ENCODE results near the gene SPRY4. TPM values are rescaled to one million over a fixed set of nuclear protein-coding genes. Genes with fewer than 3 reads are reported as not detected.
"Not testable (repeated sequence)": the region's sequence is repeated elsewhere in the genome, so short reads cannot be mapped to it uniquely, and the experiment has no call there.

Gene SPRY4
- total RNA-seq, 2 donors from 2014 or later: 1.1 to 1.4 TPM

- Mint-ChIP-seq H3K4me3 (no peak overlapping the region), H3K36me3 (ENCODE audit: insufficient read depth in 2 of 2) (no peaks in the 10 kb centered on the region), H3K4me1 (ENCODE audit: low read depth) (no peaks in the 10 kb centered on the region), H3K9me3 (no peaks in the 10 kb centered on the region), H3K27me3 (ENCODE audit: low read depth) (no peaks in the 10 kb centered on the region), H3K27ac (no peak overlapping the region)
- DNase-seq (no peak), ATAC-seq (replicated peaks in 1 of 2) (no peak)
These were observed 18.7 kb downstream of the SPRY4 start for GRCh38 chr5:142306077-142306502.

- H3K4me1 Mint-ChIP-seq (ENCODE audit: low read depth): no peaks in the 10 kb centered on the region
- no peak for DNase-seq
- H3K4me3 Mint-ChIP-seq: no peak overlapping the region
These were observed 19.6 kb downstream of the SPRY4 start for GRCh38 chr5:142305211-142305610.

GRCh38 chr5:142304013-142304701 lies 20.7 kb downstream of the SPRY4 start:
- no peak for ATAC-seq (replicated peaks in 1 of 2)
- H3K4me3 Mint-ChIP-seq: no peak overlapping the region
- H3K9me3 Mint-ChIP-seq: no peaks in the 10 kb centered on the region
- no peak for DNase-seq
- no peak overlapping the region for H3K27ac Mint-ChIP-seq
- no peaks in the 10 kb centered on the region for H3K4me1 Mint-ChIP-seq (ENCODE audit: low read depth)
- no peaks in the 10 kb centered on the region for H3K36me3 Mint-ChIP-seq (ENCODE audit: insufficient read depth in 2 of 2)
- no peaks in the 10 kb centered on the region for H3K27me3 Mint-ChIP-seq (ENCODE audit: low read depth)

More at GRCh38 chr5:142305211-142305610, 19.6 kb downstream of the SPRY4 start:
- no peaks in the 10 kb centered on the region for H3K9me3 Mint-ChIP-seq
- no peaks in the 10 kb centered on the region for H3K36me3 Mint-ChIP-seq (ENCODE audit: insufficient read depth in 2 of 2)
- H3K27me3 Mint-ChIP-seq (ENCODE audit: low read depth): no peaks in the 10 kb centered on the region
- no peak for ATAC-seq (replicated peaks in 1 of 2)
- no peak overlapping the region for H3K27ac Mint-ChIP-seq

GRCh38 chr5:142303565-142303964 lies 21.3 kb downstream of the SPRY4 start:
- Mint-ChIP-seq H3K27ac (no peak overlapping the region), H3K9me3 (no peaks in the 10 kb centered on the region)
- DNase-seq: no peak

GRCh38 chr5:142301540-142301939 lies 23.3 kb downstream of the SPRY4 start:
- no peak overlapping the region for H3K27ac Mint-ChIP-seq
- no peak overlapping the region for H3K4me3 Mint-ChIP-seq
- ATAC-seq (replicated peaks in 1 of 2) (no peak), DNase-seq (no peak)
- H3K9me3 Mint-ChIP-seq: no peaks in the 10 kb centered on the region
- no peaks in the 10 kb centered on the region for H3K27me3 Mint-ChIP-seq (ENCODE audit: low read depth)
- H3K36me3 Mint-ChIP-seq (ENCODE audit: insufficient read depth in 2 of 2): no peaks in the 10 kb centered on the region
- no peaks in the 10 kb centered on the region for H3K4me1 Mint-ChIP-seq (ENCODE audit: low read depth)

More at GRCh38 chr5:142303565-142303964, 21.3 kb downstream of the SPRY4 start:
- Mint-ChIP-seq H3K36me3 (ENCODE audit: insufficient read depth in 2 of 2) (no peaks in the 10 kb centered on the region), H3K4me3 (no peak overlapping the region), H3K27me3 (ENCODE audit: low read depth) (no peaks in the 10 kb centered on the region), H3K4me1 (ENCODE audit: low read depth) (no peaks in the 10 kb centered on the region)
- no peak for ATAC-seq (replicated peaks in 1 of 2)

- Mint-ChIP-seq H3K4me3 (no peak overlapping the region), H3K27ac (no peak overlapping the region), H3K9me3 (no peaks in the 10 kb centered on the region), H3K4me1 (ENCODE audit: low read depth) (no peaks in the 10 kb centered on the region), H3K27me3 (ENCODE audit: low read depth) (no peaks in the 10 kb centered on the region), H3K36me3 (ENCODE audit: insufficient read depth in 2 of 2) (no peaks in the 10 kb centered on the region)
- ATAC-seq (replicated peaks in 1 of 2) (no peak), DNase-seq (no peak)
These were observed 24.1 kb downstream of the SPRY4 start for GRCh38 chr5:142300677-142301076.

- H3K27ac Mint-ChIP-seq: no peak overlapping the region
- no peaks in the 10 kb centered on the region for H3K9me3 Mint-ChIP-seq
- H3K4me1 Mint-ChIP-seq (ENCODE audit: low read depth): no peaks in the 10 kb centered on the region
- no peak for DNase-seq
- no peaks in the 10 kb centered on the region for H3K36me3 Mint-ChIP-seq (ENCODE audit: insufficient read depth in 2 of 2)
- H3K4me3 Mint-ChIP-seq: no peak overlapping the region
- no peak for ATAC-seq (replicated peaks in 1 of 2)
- H3K27me3 Mint-ChIP-seq (ENCODE audit: low read depth): no peaks in the 10 kb centered on the region
These were observed 26.0 kb downstream of the SPRY4 start for GRCh38 chr5:142298789-142299188.

GRCh38 chr5:142297786-142298185 lies 27.0 kb downstream of the SPRY4 start:
- not testable (repeated sequence) for H3K4me3 Mint-ChIP-seq; H3K36me3 Mint-ChIP-seq (ENCODE audit: insufficient read depth in 2 of 2); H3K27ac Mint-ChIP-seq; H3K9me3 Mint-ChIP-seq; H3K27me3 Mint-ChIP-seq (ENCODE audit: low read depth); ATAC-seq (replicated peaks in 1 of 2); DNase-seq; H3K4me1 Mint-ChIP-seq (ENCODE audit: low read depth)

GRCh38 chr5:142296914-142297417 lies 27.9 kb downstream of the SPRY4 start:
- Mint-ChIP-seq H3K36me3 (ENCODE audit: insufficient read depth in 2 of 2) (no peaks in the 10 kb centered on the region), H3K4me3 (no peak overlapping the region), H3K27me3 (ENCODE audit: low read depth) (no peaks in the 10 kb centered on the region), H3K27ac (no peak overlapping the region), H3K4me1 (ENCODE audit: low read depth) (no peaks in the 10 kb centered on the region), H3K9me3 (no peaks in the 10 kb centered on the region)
- ATAC-seq (replicated peaks in 1 of 2) (no peak), DNase-seq (no peak)

GRCh38 chr5:142295960-142296860 lies 28.6 kb downstream of the SPRY4 start:
- no peak overlapping the region for H3K27ac Mint-ChIP-seq
- H3K36me3 Mint-ChIP-seq (ENCODE audit: insufficient read depth in 2 of 2): no peaks in the 10 kb centered on the region
- no peaks in the 10 kb centered on the region for H3K27me3 Mint-ChIP-seq (ENCODE audit: low read depth)
- no peaks in the 10 kb centered on the region for H3K4me1 Mint-ChIP-seq (ENCODE audit: low read depth)
- ATAC-seq (replicated peaks in 1 of 2) (no peak), DNase-seq (no peak)
- H3K9me3 Mint-ChIP-seq: no peaks in the 10 kb centered on the region
- no peak overlapping the region for H3K4me3 Mint-ChIP-seq

GRCh38 chr5:142295084-142295758 lies 29.6 kb downstream of the SPRY4 start:
- Mint-ChIP-seq H3K36me3 (ENCODE audit: insufficient read depth in 2 of 2) (no peaks in the 10 kb centered on the region), H3K4me1 (ENCODE audit: low read depth) (no peaks in the 10 kb centered on the region), H3K9me3 (no peaks in the 10 kb centered on the region), H3K4me3 (no peak overlapping the region), H3K27me3 (ENCODE audit: low read depth) (no peaks in the 10 kb centered on the region), H3K27ac (no peak overlapping the region)
- no peak for DNase-seq
- no peak for ATAC-seq (replicated peaks in 1 of 2)

GRCh38 chr5:142293486-142293885 lies 31.3 kb downstream of the SPRY4 start:
- Mint-ChIP-seq H3K9me3 (no peaks in the 10 kb centered on the region), H3K27me3 (ENCODE audit: low read depth) (no peaks in the 10 kb centered on the region), H3K4me3 (no peak overlapping the region), H3K36me3 (ENCODE audit: insufficient read depth in 2 of 2) (no peaks in the 10 kb centered on the region), H3K27ac (no peak overlapping the region), H3K4me1 (ENCODE audit: low read depth) (no peaks in the 10 kb centered on the region)
- ATAC-seq (replicated peaks in 1 of 2) (no peak), DNase-seq (no peak)

GRCh38 chr5:142292808-142293207 lies 32.0 kb downstream of the SPRY4 start:
- Mint-ChIP-seq H3K36me3 (ENCODE audit: insufficient read depth in 2 of 2) (no peaks in the 10 kb centered on the region), H3K9me3 (no peaks in the 10 kb centered on the region), H3K27me3 (ENCODE audit: low read depth) (no peaks in the 10 kb centered on the region), H3K4me1 (ENCODE audit: low read depth) (peaks cover 1% of the 10 kb centered on the region), H3K27ac (no peak overlapping the region), H3K4me3 (no peak overlapping the region)
- ATAC-seq (replicated peaks in 1 of 2): no peak
- DNase-seq: no peak
